ENCODE measurements around the gene FBXO21. TPM values are rescaled to one million over a fixed set of nuclear protein-coding genes. Genes with fewer than 3 reads are reported as not detected.

Gene FBXO21
- polyA plus RNA-seq, 4 donors, result 58.0 to 64.6 (median 62.3) TPM

- no peak for DNase-seq (ENCODE audit: low read depth in 4 of 4, low spot score in 2 of 4)
Observed at GRCh38 chr12:117169548-117169947, 20.7 kb downstream of the FBXO21 start.

GRCh38 chr12:117168976-117169375 lies 21.3 kb downstream of the FBXO21 start:
- no peak for DNase-seq (ENCODE audit: low read depth in 4 of 4, low spot score in 2 of 4)

GRCh38 chr12:117167769-117168168 lies 22.5 kb downstream of the FBXO21 start:
- DNase-seq (ENCODE audit: low read depth in 4 of 4, low spot score in 2 of 4), result no peak

- DNase-seq (ENCODE audit: low read depth in 4 of 4, low spot score in 2 of 4), result no peak
Observed at GRCh38 chr12:117166107-117166506, 24.2 kb downstream of the FBXO21 start.

GRCh38 chr12:117165342-117165741 lies 24.9 kb downstream of the FBXO21 start:
- no peak for DNase-seq (ENCODE audit: low read depth in 4 of 4, low spot score in 2 of 4)

GRCh38 chr12:117162633-117163032 lies 27.6 kb downstream of the FBXO21 start:
- no peak for DNase-seq (ENCODE audit: low read depth in 4 of 4, low spot score in 2 of 4)

- DNase-seq (ENCODE audit: low read depth in 4 of 4, low spot score in 2 of 4), result no peak
Observed at GRCh38 chr12:117162167-117162539, 28.1 kb downstream of the FBXO21 start.

- DNase-seq (ENCODE audit: low read depth in 4 of 4, low spot score in 2 of 4), result no peak
Observed at GRCh38 chr12:117161460-117162166, 28.7 kb downstream of the FBXO21 start.

- no peak for DNase-seq (ENCODE audit: low read depth in 4 of 4, low spot score in 2 of 4)
Observed at GRCh38 chr12:117159674-117160073, 30.6 kb downstream of the FBXO21 start.

GRCh38 chr12:117158911-117159553 lies 31.2 kb downstream of the FBXO21 start:
- no peak for DNase-seq (ENCODE audit: low read depth in 4 of 4, low spot score in 2 of 4)

GRCh38 chr12:117158096-117158495 lies 32.2 kb downstream of the FBXO21 start:
- DNase-seq (ENCODE audit: low read depth in 4 of 4, low spot score in 2 of 4), result no peak

GRCh38 chr12:117155278-117156060 lies 34.8 kb downstream of the FBXO21 start:
- DNase-seq (ENCODE audit: low read depth in 4 of 4, low spot score in 2 of 4), result no peak

- DNase-seq (ENCODE audit: low read depth in 4 of 4, low spot score in 2 of 4), result no peak
Observed at GRCh38 chr12:117152793-117153775, 37.2 kb downstream of the FBXO21 start.

GRCh38 chr12:117151403-117152031 lies 38.8 kb downstream of the FBXO21 start:
- no peak for DNase-seq (ENCODE audit: low read depth in 4 of 4, low spot score in 2 of 4)

- no peak for DNase-seq (ENCODE audit: low read depth in 4 of 4, low spot score in 2 of 4)
Observed at GRCh38 chr12:117149431-117149830, 40.8 kb downstream of the FBXO21 start.

GRCh38 chr12:117148642-117149041 lies 41.6 kb downstream of the FBXO21 start:
- no peak for DNase-seq (ENCODE audit: low read depth in 4 of 4, low spot score in 2 of 4)

GRCh38 chr12:117147639-117148038 lies 42.6 kb downstream of the FBXO21 start:
- DNase-seq (ENCODE audit: low read depth in 4 of 4, low spot score in 2 of 4), result no peak

- no peak for DNase-seq (ENCODE audit: low read depth in 4 of 4, low spot score in 2 of 4)
Observed at GRCh38 chr12:117145597-117146154, 44.6 kb downstream of the FBXO21 start.

GRCh38 chr12:117144599-117144998 lies 45.7 kb downstream of the FBXO21 start:
- no peak for DNase-seq (ENCODE audit: low read depth in 4 of 4, low spot score in 2 of 4)

Data from left renal cortex interstitium (tissue), 4 donors.